Measurements from ENCODE around the gene EPB41L2.

EPB41L2 gene

DNA sequence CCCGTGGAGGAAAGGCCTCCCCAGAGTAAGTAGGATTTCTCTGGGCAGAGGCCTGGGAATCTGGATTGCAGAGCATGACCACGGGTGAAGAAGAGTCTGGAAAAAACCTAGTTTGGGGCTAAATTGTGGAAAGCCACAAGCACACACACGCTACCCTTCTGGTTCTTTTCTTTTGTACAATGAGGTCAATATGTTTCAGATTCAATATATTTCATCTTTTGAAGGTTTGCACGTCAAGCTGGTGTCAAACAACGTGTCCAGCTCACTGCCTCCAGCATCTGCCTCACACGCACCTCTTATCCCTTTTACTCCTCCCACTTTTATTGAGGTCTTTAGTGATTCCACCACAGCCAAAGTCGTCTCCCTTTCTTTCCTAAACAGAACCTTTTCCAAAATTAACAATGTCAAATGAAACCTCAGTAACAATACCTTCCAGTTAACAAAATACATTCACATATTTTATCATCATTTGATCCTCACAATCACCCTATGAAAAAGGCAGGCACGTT is 773 bp upstream of the EPB41L2 start:
- TF ChIP-seq TAF1 (IDR thresholded peaks at IDR 0.05; ENCODE audit: borderline replicate concordance, insufficient read depth, low read length), result no peak
- TF ChIP-seq POLR2AphosphoS5 (IDR thresholded peaks at IDR 0.05; ENCODE audit: low read depth, low read length), result no peak

DNA sequence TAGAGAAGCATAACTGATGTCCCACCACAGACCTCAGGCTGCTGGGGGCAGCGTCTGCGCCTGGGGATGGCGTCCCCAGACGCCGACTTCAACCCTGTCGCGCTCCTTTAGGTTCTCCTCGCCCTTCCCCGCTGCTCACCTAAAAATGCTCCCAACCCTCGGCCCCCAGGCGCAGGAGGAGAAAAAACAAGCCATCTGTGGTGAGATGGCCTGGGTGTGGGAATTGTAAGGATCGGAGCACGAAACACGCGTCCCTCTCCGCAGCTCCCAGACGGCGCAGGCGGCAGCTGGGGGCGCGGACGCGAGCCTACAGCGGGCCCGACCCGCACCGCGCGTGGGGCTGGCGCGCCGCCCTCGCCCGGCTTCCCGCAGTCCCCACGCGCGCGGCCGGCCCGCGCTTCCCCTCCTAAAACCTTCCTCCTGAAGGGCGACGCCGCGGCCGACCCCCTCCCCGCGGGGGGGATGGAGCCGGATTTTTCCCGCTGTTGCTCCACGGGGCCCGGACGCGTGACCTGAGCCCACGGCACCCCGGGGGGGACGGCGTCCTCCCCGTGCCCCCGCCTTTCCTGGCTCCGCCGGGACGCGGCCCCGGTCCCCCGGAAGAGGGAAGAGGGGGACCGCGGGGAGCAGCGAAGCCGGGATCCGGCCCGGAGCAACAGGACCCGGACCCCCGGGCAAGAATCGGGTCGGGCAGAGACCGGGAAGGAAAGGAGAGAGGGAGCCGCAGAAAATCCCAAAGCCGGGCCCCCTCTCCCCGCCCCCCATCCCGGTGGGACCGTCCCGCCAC is 611 bp downstream of the EPB41L2 start:
- TF ChIP-seq, protein P1, sequence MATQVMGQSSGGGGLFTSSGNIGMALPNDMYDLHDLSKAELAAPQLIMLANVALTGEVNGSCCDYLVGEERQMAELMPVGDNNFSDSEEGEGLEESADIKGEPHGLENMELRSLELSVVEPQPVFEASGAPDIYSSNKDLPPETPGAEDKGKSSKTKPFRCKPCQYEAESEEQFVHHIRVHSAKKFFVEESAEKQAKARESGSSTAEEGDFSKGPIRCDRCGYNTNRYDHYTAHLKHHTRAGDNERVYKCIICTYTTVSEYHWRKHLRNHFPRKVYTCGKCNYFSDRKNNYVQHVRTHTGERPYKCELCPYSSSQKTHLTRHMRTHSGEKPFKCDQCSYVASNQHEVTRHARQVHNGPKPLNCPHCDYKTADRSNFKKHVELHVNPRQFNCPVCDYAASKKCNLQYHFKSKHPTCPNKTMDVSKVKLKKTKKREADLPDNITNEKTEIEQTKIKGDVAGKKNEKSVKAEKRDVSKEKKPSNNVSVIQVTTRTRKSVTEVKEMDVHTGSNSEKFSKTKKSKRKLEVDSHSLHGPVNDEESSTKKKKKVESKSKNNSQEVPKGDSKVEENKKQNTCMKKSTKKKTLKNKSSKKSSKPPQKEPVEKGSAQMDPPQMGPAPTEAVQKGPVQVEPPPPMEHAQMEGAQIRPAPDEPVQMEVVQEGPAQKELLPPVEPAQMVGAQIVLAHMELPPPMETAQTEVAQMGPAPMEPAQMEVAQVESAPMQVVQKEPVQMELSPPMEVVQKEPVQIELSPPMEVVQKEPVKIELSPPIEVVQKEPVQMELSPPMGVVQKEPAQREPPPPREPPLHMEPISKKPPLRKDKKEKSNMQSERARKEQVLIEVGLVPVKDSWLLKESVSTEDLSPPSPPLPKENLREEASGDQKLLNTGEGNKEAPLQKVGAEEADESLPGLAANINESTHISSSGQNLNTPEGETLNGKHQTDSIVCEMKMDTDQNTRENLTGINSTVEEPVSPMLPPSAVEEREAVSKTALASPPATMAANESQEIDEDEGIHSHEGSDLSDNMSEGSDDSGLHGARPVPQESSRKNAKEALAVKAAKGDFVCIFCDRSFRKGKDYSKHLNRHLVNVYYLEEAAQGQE (IDR thresholded peaks at IDR 0.05; ENCODE audit: insufficient read depth in 1 of 2, low read depth in 2 of 2, low read length in 2 of 2), result no peak
- TF ChIP-seq SIN3A (IDR thresholded peaks at IDR 0.05; ENCODE audit: borderline replicate concordance, insufficient read depth, low read length) (no peak), POLR2AphosphoS5 (IDR thresholded peaks at IDR 0.05; ENCODE audit: low read depth, low read length) (no peak)

DNA sequence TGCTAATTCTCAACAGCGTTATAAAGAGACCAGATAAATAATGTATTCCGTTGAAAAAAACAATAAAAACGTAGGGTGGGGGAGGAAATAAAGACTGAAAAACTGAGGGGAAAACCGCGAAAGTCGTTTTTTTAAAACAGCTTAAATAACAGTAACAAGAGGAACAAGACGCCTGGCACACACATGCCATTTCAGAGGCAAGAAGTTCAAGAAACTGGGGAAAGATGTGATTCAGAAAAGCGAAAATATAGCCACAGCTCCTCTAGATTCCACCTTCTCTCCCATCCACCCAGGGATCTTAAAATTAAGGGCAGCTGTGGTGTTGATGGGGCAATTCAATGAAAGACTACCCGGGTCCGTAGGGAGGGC is 1.3 kb downstream of the EPB41L2 start:
- TF ChIP-seq TAF1 (IDR thresholded peaks at IDR 0.05; ENCODE audit: borderline replicate concordance, insufficient read depth, low read length) (no peak), SIN3A (IDR thresholded peaks at IDR 0.05; ENCODE audit: borderline replicate concordance, insufficient read depth, low read length) (no peak), FOXP2 (optimal IDR thresholded peaks at IDR 0.05; ENCODE audit: borderline replicate concordance, extremely low read depth, extremely low read length, insufficient read depth) (no peak), POLR2AphosphoS5 (IDR thresholded peaks at IDR 0.05; ENCODE audit: low read depth, low read length) (no peak)
- TF ChIP-seq, protein P1 (IDR thresholded peaks at IDR 0.05; ENCODE audit: insufficient read depth in 1 of 2, low read depth in 2 of 2, low read length in 2 of 2), result no peak

DNA sequence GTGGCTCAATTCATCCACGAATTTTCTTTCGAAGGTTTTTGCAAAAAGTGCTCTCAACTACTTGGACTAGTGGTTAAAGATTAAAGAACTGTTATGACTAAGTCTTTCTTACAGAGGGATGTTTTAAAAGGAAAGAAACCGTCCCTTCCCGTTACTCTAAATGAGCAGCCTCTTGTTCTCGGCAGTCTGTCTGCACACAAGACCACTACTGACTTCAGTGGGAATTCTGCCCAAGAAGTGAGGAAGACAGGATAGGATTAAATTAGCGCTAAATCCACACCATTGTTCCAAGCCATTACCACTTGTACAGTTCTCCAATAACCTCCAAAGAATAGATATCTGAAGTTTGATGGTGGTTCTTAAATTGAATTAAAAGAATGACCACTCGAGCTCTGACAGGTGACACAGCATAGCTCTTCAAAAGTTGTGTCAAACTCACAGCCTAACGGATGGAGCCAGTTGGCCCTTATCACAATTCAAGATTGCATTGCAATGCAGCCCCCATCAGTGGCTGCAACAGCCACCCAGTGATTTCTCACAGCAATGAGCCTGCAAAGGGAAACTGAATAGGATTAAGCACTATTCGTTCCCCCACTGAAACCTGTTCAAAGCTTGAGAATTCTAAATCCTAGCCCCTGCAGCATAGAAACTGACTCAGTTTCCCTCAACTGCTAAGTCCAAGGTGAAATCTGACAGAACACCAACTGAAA is 1.8 kb downstream of the EPB41L2 start:
- TF ChIP-seq, protein P1 (IDR thresholded peaks at IDR 0.05; ENCODE audit: insufficient read depth in 1 of 2, low read depth in 2 of 2, low read length in 2 of 2), result no peak
- TF ChIP-seq POLR2AphosphoS5 (IDR thresholded peaks at IDR 0.05; ENCODE audit: low read depth, low read length) (no peak), TAF1 (IDR thresholded peaks at IDR 0.05; ENCODE audit: borderline replicate concordance, insufficient read depth, low read length) (no peak)

DNA sequence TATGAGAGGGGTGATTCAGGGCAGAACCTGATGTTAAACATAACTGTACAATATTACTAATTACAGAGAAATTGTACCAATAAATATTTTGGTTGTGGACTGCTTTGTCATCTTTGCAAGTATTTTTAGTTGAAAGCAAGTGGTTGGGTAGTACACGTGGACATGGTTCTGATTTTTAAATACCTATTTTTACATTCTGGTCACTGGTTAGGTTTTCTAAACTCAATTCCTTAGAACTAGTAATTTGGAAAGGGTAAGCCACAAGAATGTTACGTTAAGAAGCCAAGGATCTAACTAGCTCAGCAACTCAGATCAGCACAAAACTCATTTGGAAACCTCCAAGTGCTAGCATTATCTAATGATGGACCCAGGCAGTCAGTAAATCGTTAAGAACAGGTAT is 2.7 kb downstream of the EPB41L2 start:
- TF ChIP-seq FOXP2 (optimal IDR thresholded peaks at IDR 0.05; ENCODE audit: borderline replicate concordance, extremely low read depth, extremely low read length, insufficient read depth) (no peak), TAF1 (IDR thresholded peaks at IDR 0.05; ENCODE audit: borderline replicate concordance, insufficient read depth, low read length) (no peak), POLR2AphosphoS5 (IDR thresholded peaks at IDR 0.05; ENCODE audit: low read depth, low read length) (no peak), SIN3A (IDR thresholded peaks at IDR 0.05; ENCODE audit: borderline replicate concordance, insufficient read depth, low read length) (no peak)
- TF ChIP-seq, protein P1 (IDR thresholded peaks at IDR 0.05; ENCODE audit: insufficient read depth in 1 of 2, low read depth in 2 of 2, low read length in 2 of 2), result no peak
